GM19099 (cell line): ENCODE data around the gene WWOX.

Experiments used
- POLR2A ChIP-seq: IDR thresholded peaks from 3 replicates; pipeline ENCODE4 v1.6.1; 2011; ENCODE audit warnings: low read depth; ENCODE audit not compliant: insufficient read length; ENCODE audit errors: extremely low read depth

The WWOX gene

DNA sequence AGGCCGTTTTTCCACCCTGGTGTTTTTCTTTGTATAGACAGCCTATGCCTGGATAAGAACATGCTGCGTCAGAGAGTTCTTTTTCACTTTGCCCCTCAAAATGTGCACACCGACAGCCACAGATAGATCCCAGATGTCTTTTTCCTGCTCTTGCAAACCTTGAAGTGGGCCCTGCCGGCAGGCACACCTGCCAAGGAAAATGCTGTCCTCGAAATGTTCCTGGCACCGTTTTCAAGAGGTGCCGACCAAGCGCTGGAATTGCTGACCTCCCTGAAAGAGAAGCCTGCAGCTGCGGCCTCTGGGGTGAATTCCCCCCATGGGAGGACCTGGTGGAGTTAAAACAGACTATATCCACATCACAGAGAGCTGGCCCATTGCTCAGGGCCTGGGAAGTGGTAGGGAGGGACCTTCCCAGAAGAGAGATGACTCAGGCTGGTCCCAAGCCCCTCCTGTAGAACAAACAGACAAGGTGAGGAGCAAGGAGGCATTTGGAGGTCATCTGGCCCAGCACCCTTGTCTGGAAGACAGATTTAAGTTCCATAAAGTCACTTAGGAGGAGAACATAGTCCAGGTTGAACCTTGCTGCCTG lies 833.0 kb downstream of the WWOX start:
- no peak for TF ChIP-seq POLR2A

DNA sequence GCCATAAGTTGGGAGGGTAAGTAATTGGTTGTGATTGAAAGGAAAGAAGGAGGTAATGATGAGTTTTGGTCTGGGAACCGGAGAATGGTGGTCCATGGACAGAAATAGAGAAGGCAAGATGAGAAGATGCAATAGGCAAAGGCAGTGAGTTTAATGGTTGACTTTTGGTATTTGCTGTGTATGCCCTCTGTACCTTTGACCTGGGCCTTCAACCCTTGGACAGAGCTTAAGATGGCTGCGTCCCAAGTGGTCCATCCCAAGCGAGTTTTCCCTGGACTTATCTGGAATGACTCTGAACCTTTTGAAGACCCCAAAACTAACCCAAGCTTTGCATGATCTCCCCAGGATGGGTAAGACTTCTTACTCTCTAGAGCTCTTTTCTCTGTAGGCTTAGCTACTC lies 836.6 kb downstream of the WWOX start:
- TF ChIP-seq POLR2A: no peak

DNA sequence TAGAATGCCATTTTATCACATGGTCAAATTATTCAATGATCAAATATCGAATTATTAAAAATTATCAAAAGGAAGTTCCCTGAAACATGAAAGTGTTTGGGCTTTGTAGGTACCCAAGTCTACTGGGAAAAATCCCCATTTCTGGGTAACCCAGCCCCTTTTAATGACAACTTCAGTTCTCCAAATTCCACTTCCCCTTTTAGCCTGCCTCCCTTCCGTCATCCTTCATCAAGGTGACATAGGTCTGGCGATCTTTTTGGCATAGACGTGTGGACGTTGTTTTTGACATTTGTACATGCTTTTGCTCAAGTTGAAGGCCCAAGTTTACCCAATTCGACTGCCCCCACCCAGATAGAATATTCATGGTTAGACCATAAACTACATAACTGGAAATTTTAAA lies 840.1 kb downstream of the WWOX start:
- TF ChIP-seq POLR2A: no peak

- TF ChIP-seq POLR2A: no peak
These were observed 843.3 kb downstream of the WWOX start for GRCh38 chr16:78942625-78943245.

- TF ChIP-seq POLR2A: no peak
These were observed 845.9 kb downstream of the WWOX start for GRCh38 chr16:78945336-78945735.

- no peak for TF ChIP-seq POLR2A
These were observed 847.1 kb downstream of the WWOX start for GRCh38 chr16:78946556-78946955.

DNA sequence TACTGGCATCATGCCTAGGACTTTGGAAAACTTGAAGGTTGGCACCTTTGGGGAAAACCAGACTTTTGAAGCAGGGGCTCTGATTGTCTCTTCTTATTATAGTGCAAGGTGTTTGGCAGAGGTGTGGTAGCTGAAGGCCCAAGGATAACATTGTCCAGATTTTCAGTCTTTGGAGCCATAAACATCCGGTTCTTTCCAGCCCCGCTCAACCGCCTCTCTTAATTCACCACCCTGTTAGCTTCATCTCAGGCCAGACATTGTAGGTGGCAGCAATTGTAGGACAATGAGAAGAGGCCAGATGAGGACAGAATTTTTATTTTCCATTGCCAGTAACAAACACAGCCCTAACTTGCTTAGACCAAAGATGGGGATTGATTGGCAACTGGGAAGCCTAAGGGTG lies 851.3 kb downstream of the WWOX start:
- TF ChIP-seq POLR2A: no peak

GRCh38 chr16:78952630-78953029 lies 853.2 kb downstream of the WWOX start:
- no peak for TF ChIP-seq POLR2A

- TF ChIP-seq POLR2A: no peak
These were observed 854.1 kb downstream of the WWOX start for GRCh38 chr16:78953526-78953925.

GRCh38 chr16:78955206-78955605 lies 855.8 kb downstream of the WWOX start:
- no peak for TF ChIP-seq POLR2A

- TF ChIP-seq POLR2A: no peak
These were observed 857.4 kb downstream of the WWOX start for GRCh38 chr16:78956859-78957258.

GRCh38 chr16:78957317-78958100 lies 858.1 kb downstream of the WWOX start:
- no peak for TF ChIP-seq POLR2A

GRCh38 chr16:78961464-78961863 lies 862.0 kb downstream of the WWOX start:
- no peak for TF ChIP-seq POLR2A

DNA sequence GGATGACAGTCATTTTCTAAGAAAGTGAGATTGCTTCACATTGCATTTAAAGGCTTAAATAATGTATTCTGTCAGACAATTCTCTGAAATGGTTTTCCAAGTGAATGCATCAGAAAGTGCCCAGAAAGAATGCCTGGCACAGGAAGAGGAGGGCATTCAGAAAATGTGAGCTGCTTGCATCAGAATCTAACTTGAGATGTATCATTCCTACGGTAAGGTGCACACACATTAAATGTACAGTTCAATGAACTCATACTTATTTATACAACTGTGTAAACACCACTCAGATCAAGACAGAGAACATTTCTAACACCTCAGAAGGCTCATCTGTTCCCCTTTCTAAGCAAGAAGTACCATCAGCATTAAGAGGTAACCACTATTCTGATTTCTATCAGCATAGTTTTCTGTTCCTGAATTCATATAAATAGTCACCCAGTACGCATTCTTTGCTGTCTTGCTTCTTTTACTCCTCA lies 863.0 kb downstream of the WWOX start:
- TF ChIP-seq POLR2A: no peak

DNA sequence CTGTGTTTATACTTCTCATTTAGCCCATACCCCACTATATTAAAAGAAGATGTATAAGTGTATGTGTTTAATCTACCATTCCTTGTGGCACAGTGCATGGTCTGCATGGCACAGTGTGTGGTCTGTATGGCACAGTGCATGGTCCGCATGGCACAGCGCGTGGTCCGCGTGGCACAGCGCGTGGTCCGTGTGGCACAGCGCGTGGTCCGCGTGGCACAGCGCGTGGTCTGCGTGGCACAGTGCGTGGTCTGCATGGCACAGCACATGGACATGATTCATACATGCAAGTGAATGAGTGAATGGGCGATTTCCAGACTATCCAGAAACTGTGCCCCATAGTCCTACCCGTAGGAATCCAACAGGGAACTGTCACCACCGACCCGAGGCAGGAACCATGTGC lies 868.5 kb downstream of the WWOX start:
- no peak for TF ChIP-seq POLR2A

GRCh38 chr16:78969721-78970120 lies 870.3 kb downstream of the WWOX start:
- TF ChIP-seq POLR2A: no peak

GRCh38 chr16:78970650-78971049 lies 871.2 kb downstream of the WWOX start:
- no peak for TF ChIP-seq POLR2A

DNA sequence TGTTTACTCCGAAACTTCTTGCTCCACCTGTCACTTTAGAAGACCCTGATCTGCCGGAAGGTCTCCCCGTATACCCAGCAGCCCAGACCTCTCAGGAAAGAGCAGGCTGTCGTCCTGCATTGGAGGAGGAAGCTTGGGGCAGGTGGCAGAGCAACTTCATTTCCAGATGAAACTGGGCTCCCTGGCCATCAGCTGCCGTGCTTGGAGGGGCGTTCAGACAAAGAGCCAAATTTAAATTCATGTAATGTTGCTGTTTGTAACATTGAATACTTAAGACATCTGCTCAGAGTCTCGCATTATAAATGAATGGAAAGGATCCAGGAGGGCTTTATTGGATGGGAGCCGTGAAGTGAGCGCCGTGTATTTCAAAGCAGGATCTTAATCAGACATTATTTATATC lies 872.6 kb downstream of the WWOX start:
- TF ChIP-seq POLR2A: no peak
